HFF-Myc (cell line): ENCODE results near the gene DENND2A.

Source experiments
- DNase-seq: peaks from one replicate; pipeline ENCODE4 v3.0.0-alpha.2; 2011; ENCODE audit warnings: low read depth; ENCODE audit errors: extremely low read depth
- H3K4me3 ChIP-seq: replicated peaks from 2 replicates; pipeline ENCODE4 v1.5.1; 2011; ENCODE audit warnings: low read depth, mild to moderate bottlenecking, control low read depth, low read length
- CTCF ChIP-seq: IDR thresholded peaks from 2 replicates; pipeline ENCODE4 v1.5.1; 2012; ENCODE audit warnings: mild to moderate bottlenecking, low read depth, low read length, control low read depth; ENCODE audit errors: missing control alignments

The DENND2A gene

DNA sequence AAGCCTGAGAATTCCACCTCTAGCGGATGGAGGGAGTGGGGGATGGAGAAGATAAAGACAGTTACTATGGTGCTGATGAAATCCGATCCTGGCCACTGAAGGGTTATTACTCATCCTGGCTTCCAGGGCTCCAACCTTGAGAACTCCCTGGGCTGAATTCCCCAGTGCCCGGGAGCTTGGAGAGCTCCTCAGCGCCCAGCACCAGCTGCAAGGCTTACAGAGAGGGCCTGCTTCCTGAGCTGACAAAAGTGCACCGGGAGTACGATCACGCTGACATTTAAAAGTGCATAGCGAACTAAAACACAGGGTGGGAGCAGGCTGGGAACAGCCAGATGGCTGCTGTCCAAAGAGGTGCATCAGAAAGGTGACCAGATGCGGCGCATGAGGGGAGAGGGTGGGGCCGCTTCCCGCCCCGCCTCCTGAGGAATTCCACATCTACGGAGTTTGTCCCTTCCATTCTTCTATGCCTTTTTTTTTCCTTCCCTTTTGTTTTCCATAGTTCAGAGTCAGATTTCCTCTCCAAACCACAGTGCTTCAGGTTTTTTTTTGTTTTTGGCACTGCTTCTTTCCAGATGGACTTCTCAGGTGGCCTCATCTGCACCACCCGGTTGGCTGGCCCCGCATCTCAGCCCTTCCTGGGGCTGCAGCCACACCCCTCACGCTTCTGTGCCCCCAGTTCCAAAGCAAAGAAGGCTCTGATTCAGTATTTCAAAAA, 98.9 kb downstream of the DENND2A start:
- DNase-seq = peak; percentile 97
- H3K4me3 ChIP-seq = peak overlapping the region; percentile 18
- TF ChIP-seq CTCF = no peak

DNA sequence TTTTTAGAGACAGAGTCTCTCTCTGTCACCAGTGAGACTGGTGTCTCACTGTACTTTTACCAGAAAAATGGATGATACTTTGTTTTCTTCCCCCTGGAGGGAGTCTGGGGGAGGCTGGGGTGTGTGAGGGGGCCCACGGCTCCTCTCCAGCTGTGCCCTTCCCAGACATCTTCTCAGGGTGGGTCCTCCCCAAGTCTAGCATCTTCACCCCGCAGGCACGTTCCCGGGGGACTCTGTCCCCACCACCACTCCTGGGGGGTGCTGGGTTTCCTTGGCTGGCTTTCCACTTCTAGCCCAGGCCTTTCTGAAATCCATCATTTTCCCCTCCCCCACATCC, 99.5 kb downstream of the DENND2A start:
- no peak for DNase-seq
- TF ChIP-seq CTCF = no peak
- H3K4me3 ChIP-seq = no peak overlapping the region; the same call in 1 of the 2 replicates

DNA sequence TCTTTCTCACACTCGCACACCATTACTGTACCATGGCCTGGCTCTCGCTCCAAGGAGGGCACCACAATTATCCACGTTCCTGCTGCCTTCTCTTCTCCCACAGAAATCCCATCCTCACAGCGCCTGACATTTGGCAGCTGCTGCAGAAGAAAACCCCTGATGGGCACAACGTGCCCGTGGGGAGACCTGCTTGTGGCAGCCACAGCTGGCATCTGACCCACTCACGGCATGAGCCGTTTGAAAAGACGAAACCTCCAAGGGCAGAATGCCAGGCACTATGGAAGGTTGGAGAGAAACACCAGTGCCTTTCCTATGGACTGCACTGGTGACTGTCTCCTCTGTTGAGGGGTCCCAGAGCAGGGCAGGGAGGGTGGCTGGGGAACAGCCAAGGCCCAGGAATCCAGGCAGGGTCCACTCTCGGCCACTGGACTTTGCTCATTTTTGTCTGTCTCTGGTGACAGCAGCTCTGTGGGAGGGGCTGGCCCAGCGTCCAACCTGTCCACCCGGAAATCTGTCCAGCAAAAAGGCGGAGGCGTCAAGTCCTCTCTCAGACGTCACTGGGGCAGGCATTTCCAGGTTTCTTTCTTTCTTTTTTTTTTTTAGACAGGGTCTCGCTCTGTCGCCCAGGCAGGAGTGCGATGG, 100.4 kb downstream of the DENND2A start:
- no peak for DNase-seq
- no peak overlapping the region for H3K4me3 ChIP-seq
- no peak for TF ChIP-seq CTCF

GRCh38 chr7:140539461-140539860, 101.2 kb downstream of the DENND2A start:
- H3K4me3 ChIP-seq = no peak overlapping the region
- DNase-seq = no peak
- no peak for TF ChIP-seq CTCF

GRCh38 chr7:140537750-140538482, 102.7 kb downstream of the DENND2A start:
- DNase-seq = no peak
- no peak overlapping the region for H3K4me3 ChIP-seq
- no peak for TF ChIP-seq CTCF

GRCh38 chr7:140534743-140535142, 105.9 kb downstream of the DENND2A start:
- no peak for DNase-seq
- H3K4me3 ChIP-seq = no peak overlapping the region
- no peak for TF ChIP-seq CTCF
